SK-N-SH treated with all-trans-retinoic acid at 6 μM for 48 hours (cell line): Measurements from ENCODE around the gene CSNK1D.

ENCODE experiments used
- ATAC-seq: fragments of 200-7000 bp; cut with Tn5 transposase; 3 replicates; pipeline ENCODE4 v1.9.1; 2020; ENCODE audit warnings: mild to moderate bottlenecking, moderate library complexity
- BACH2 ChIP-seq: fragments of 250-450 bp; sonication (Bioruptor Pico); IDR thresholded peaks from 2 replicates; pipeline ENCODE4 v1.9.0; 2021; ENCODE audit warnings: mild to moderate bottlenecking, borderline replicate concordance
- CSDC2 ChIP-seq: fragments of 250-450 bp; sonication (Bioruptor Pico); IDR thresholded peaks from 2 replicates; pipeline ENCODE4 v1.5.0; 2020; ENCODE audit warnings: mild to moderate bottlenecking, moderate library complexity
- ESRRG ChIP-seq: fragments of 250-450 bp; sonication (Bioruptor Pico); IDR thresholded peaks from 2 replicates; pipeline ENCODE4 v1.6.1; 2021; ENCODE audit warnings: mild to moderate bottlenecking
- ISL1 ChIP-seq: fragments of 250-450 bp; sonication (Bioruptor Pico); IDR thresholded peaks from 2 replicates; pipeline ENCODE4 v2.1.2; 2022; ENCODE audit warnings: mild to moderate bottlenecking, moderate library complexity
- OSR1 ChIP-seq: fragments of 250-450 bp; sonication (Bioruptor Pico); IDR thresholded peaks from 2 replicates; pipeline ENCODE4 v1.8.0; 2022; ENCODE audit warnings: moderate library complexity, mild to moderate bottlenecking, inconsistent platforms
- PPARA ChIP-seq: fragments of 250-450 bp; sonication (Bioruptor Pico); IDR thresholded peaks from 2 replicates; pipeline ENCODE4 v1.5.0; 2020; ENCODE audit warnings: mild to moderate bottlenecking, borderline replicate concordance
- RARB ChIP-seq: fragments of 250-450 bp; sonication (Bioruptor Pico); IDR thresholded peaks from 2 replicates; pipeline ENCODE4 v1.8.0; 2021; ENCODE audit warnings: mild to moderate bottlenecking, moderate library complexity
- SNAI2 ChIP-seq: fragments of 250-450 bp; sonication (Bioruptor Pico); IDR thresholded peaks from 2 replicates; pipeline ENCODE4 v1.5.0; 2020; ENCODE audit warnings: mild to moderate bottlenecking, moderate library complexity
- TCF4 ChIP-seq: fragments of 250-450 bp; sonication (Bioruptor Pico); IDR thresholded peaks from 2 replicates; pipeline ENCODE4 v1.8.0; 2021; ENCODE audit warnings: mild to moderate bottlenecking, moderate library complexity, borderline replicate concordance
- ZFP3 ChIP-seq: fragments of 250-450 bp; sonication (Bioruptor Pico); IDR thresholded peaks from 2 replicates; pipeline ENCODE4 v1.5.0; 2020; ENCODE audit warnings: mild to moderate bottlenecking, moderate library complexity
- ZFP30 ChIP-seq: fragments of 450-650 bp; formaldehyde crosslinking; IDR thresholded peaks from 2 replicates; pipeline ENCODE4 v1.5.0; 2022; ENCODE audit warnings: mild to moderate bottlenecking, moderate library complexity
- ZNF565 ChIP-seq: fragments of 450-650 bp; formaldehyde crosslinking; conservative IDR thresholded peaks from 2 replicates; pipeline ENCODE4 v1.5.0; 2020; ENCODE audit warnings: low read depth, mild to moderate bottlenecking, moderate library complexity
- TF ChIP-seq, protein P1 (sequence below): fragments of 250-450 bp; sonication (Bioruptor Pico); IDR thresholded peaks from 2 replicates; pipeline ENCODE4 v1.8.0; 2021; ENCODE audit warnings: low read depth, mild to moderate bottlenecking, moderate library complexity, borderline replicate concordance
- TF ChIP-seq, protein P2 (sequence below): fragments of 250-450 bp; sonication (Bioruptor Pico); IDR thresholded peaks from 2 replicates; pipeline ENCODE4 v1.5.1; 2021; ENCODE audit warnings: mild to moderate bottlenecking, moderate library complexity
- TF ChIP-seq, protein P3 (sequence below): fragments of 250-450 bp; sonication (Bioruptor Pico); IDR thresholded peaks from 2 replicates; pipeline ENCODE4 v1.8.0; 2020; ENCODE audit warnings: mild to moderate bottlenecking, moderate library complexity, borderline replicate concordance
- TF ChIP-seq, protein P4 (sequence below): fragments of 250-450 bp; sonication (Bioruptor Pico); IDR thresholded peaks from 2 replicates; pipeline ENCODE4 v1.5.0; 2020; ENCODE audit warnings: mild to moderate bottlenecking, moderate library complexity

CSNK1D gene

GRCh38 chr17:82238472-82239201, 34.9 kb downstream of the CSNK1D start:
- no peak for ATAC-seq
- TF ChIP-seq PPARA (no peak), ZFP30 (no peak), ZFP3 (CRISPR knock-in tag) (no peak), TCF4 (no peak), BACH2 (CRISPR knock-in tag) (no peak), ZNF565 (CRISPR knock-in tag) (no peak), RARB (CRISPR knock-in tag) (no peak), ISL1 (CRISPR knock-in tag) (no peak)
- TF ChIP-seq, protein P1, sequence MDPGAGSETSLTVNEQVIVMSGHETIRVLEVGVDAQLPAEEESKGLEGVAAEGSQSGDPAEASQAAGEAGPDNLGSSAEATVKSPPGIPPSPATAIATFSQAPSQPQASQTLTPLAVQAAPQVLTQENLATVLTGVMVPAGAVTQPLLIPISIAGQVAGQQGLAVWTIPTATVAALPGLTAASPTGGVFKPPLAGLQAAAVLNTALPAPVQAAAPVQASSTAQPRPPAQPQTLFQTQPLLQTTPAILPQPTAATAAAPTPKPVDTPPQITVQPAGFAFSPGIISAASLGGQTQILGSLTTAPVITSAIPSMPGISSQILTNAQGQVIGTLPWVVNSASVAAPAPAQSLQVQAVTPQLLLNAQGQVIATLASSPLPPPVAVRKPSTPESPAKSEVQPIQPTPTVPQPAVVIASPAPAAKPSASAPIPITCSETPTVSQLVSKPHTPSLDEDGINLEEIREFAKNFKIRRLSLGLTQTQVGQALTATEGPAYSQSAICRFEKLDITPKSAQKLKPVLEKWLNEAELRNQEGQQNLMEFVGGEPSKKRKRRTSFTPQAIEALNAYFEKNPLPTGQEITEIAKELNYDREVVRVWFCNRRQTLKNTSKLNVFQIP (CRISPR knock-in tag), result no peak
- TF ChIP-seq, protein P2, sequence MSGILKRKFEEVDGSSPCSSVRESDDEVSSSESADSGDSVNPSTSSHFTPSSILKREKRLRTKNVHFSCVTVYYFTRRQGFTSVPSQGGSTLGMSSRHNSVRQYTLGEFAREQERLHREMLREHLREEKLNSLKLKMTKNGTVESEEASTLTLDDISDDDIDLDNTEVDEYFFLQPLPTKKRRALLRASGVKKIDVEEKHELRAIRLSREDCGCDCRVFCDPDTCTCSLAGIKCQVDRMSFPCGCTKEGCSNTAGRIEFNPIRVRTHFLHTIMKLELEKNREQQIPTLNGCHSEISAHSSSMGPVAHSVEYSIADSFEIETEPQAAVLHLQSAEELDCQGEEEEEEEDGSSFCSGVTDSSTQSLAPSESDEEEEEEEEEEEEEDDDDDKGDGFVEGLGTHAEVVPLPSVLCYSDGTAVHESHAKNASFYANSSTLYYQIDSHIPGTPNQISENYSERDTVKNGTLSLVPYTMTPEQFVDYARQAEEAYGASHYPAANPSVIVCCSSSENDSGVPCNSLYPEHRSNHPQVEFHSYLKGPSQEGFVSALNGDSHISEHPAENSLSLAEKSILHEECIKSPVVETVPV, result no peak

DNA sequence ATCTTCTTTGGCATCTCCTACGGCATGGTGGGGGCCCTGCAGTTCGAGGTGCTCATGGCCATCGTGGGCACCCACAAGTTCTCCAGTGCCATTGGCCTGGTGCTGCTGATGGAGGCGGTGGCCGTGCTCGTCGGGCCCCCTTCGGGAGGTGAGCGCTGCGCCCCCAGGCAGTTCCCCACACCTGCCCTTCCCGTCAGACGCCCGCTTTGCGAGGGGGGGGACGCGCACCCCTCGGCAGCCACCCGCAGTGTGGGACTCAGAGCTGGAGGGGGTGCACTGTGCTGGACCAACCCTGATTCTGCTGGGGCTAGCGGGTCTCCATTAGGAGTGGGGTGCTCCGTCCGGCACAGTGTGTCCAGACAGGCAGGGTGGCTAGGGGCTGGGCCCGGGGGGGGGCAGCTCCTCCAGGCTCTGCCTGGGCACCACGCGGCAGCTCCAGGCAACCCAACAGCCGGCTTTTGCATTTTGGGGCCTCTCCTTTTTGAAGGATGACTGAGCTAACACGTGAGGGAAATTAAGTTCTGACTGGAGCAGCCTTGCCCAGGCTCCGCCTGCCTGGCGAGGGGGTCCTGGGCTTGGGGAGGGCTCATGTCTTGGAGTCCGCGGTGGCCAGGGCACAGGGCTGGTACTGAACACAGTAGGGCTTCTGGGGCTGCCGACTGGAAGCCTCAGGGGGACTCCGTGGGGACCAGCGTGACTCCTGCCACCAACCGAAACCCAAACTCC, 35.6 kb downstream of the CSNK1D start:
- ATAC-seq, result no peak
- no peak for TF ChIP-seq ZFP30
- TF ChIP-seq SNAI2 (CRISPR knock-in tag), result no peak
- no peak for TF ChIP-seq PPARA
- no peak for TF ChIP-seq CSDC2 (CRISPR knock-in tag)

- ATAC-seq, result no peak
- TF ChIP-seq, protein P3, sequence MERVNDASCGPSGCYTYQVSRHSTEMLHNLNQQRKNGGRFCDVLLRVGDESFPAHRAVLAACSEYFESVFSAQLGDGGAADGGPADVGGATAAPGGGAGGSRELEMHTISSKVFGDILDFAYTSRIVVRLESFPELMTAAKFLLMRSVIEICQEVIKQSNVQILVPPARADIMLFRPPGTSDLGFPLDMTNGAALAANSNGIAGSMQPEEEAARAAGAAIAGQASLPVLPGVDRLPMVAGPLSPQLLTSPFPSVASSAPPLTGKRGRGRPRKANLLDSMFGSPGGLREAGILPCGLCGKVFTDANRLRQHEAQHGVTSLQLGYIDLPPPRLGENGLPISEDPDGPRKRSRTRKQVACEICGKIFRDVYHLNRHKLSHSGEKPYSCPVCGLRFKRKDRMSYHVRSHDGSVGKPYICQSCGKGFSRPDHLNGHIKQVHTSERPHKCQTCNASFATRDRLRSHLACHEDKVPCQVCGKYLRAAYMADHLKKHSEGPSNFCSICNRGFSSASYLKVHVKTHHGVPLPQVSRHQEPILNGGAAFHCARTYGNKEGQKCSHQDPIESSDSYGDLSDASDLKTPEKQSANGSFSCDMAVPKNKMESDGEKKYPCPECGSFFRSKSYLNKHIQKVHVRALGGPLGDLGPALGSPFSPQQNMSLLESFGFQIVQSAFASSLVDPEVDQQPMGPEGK (CRISPR knock-in tag), result no peak
- TF ChIP-seq, protein P1 (CRISPR knock-in tag), result no peak
- TF ChIP-seq ISL1 (CRISPR knock-in tag) (no peak), PPARA (no peak), OSR1 (CRISPR knock-in tag) (no peak), ZFP3 (CRISPR knock-in tag) (no peak)
These were observed 36.3 kb downstream of the CSNK1D start for GRCh38 chr17:82237083-82237745.

- TF ChIP-seq, protein P4, sequence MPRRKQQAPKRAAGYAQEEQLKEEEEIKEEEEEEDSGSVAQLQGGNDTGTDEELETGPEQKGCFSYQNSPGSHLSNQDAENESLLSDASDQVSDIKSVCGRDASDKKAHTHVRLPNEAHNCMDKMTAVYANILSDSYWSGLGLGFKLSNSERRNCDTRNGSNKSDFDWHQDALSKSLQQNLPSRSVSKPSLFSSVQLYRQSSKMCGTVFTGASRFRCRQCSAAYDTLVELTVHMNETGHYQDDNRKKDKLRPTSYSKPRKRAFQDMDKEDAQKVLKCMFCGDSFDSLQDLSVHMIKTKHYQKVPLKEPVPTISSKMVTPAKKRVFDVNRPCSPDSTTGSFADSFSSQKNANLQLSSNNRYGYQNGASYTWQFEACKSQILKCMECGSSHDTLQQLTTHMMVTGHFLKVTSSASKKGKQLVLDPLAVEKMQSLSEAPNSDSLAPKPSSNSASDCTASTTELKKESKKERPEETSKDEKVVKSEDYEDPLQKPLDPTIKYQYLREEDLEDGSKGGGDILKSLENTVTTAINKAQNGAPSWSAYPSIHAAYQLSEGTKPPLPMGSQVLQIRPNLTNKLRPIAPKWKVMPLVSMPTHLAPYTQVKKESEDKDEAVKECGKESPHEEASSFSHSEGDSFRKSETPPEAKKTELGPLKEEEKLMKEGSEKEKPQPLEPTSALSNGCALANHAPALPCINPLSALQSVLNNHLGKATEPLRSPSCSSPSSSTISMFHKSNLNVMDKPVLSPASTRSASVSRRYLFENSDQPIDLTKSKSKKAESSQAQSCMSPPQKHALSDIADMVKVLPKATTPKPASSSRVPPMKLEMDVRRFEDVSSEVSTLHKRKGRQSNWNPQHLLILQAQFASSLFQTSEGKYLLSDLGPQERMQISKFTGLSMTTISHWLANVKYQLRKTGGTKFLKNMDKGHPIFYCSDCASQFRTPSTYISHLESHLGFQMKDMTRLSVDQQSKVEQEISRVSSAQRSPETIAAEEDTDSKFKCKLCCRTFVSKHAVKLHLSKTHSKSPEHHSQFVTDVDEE (CRISPR knock-in tag), result no peak
- TF ChIP-seq ESRRG, result no peak
- TF ChIP-seq, protein P2, result no peak
- no peak for TF ChIP-seq ZFP30
- TF ChIP-seq BACH2 (CRISPR knock-in tag), result no peak
- ATAC-seq, result peak; percentile 54
These were observed 37.1 kb downstream of the CSNK1D start for GRCh38 chr17:82236142-82236971.
